Heart right ventricle (tissue), 16 donors: Measurements from ENCODE around the gene SV2B. TPM values are rescaled to one million over a fixed set of nuclear protein-coding genes. Genes with fewer than 3 reads are reported as not detected.

Source experiments
- ATAC-seq, 8 donors: fragments of 200-7000 bp; cut with Tn5 transposase; one replicate each; pipeline ENCODE4 v1.9.1; 2020; ENCODE audit warnings: mild to moderate bottlenecking in 8 of 8, moderate library complexity in 8 of 8, moderate number of reproducible peaks in 1 of 8
- DNase-seq, 2 donors: peaks; one replicate each; pipeline ENCODE4 v3.0.0-alpha.2; 2020
- H3K27ac ChIP-seq, 10 donors: fragments of 200-600 bp; sonication (generic) in 2 of 10; one replicate each; pipeline versions ENCODE4 v1.5.0 to v1.8.0; 2020 to 2022; ENCODE audit warnings: mild to moderate bottlenecking in 3 of 10
- H3K27me3 ChIP-seq, 7 donors: fragments of 200-600 bp; one replicate each; pipeline ENCODE4 v1.8.0; 2021 to 2022; ENCODE audit warnings: mild to moderate bottlenecking in 2 of 7
- H3K36me3 ChIP-seq, 9 donors: fragments of 200-600 bp; sonication (generic) in 1 of 9; one replicate each; pipeline versions ENCODE4 v1.5.0 to v1.8.0; 2020 to 2022; ENCODE audit warnings: mild to moderate bottlenecking in 2 of 9
- H3K4me1 ChIP-seq, 9 donors: fragments of 200-600 bp; sonication (generic) in 1 of 9; one replicate each; pipeline versions ENCODE4 v1.5.0 to v1.8.0; 2020 to 2022; ENCODE audit warnings: mild to moderate bottlenecking in 4 of 9
- H3K4me3 ChIP-seq, 10 donors: fragments of 200-600 bp; sonication (generic) in 2 of 10; one replicate each; pipeline versions ENCODE4 v1.5.0 to v1.8.0; 2020 to 2022; ENCODE audit warnings: mild to moderate bottlenecking in 7 of 10, moderate library complexity in 2 of 10
- H3K9me3 ChIP-seq, 11 donors: fragments of 200-600 bp in 10 of 11; sonication (generic) in 2 of 11; one replicate each; pipeline versions ENCODE4 v1.5.0 to v1.8.0; 2013 to 2022; ENCODE audit warnings: mild to moderate bottlenecking in 2 of 11, control low read depth in 1 of 11, moderate library complexity in 1 of 11
- whole genome bisulfite sequencing, 2 donors: extraction: QIAGEN DNeasy Blood & Tissue Kit; methylation state at CpG; one replicate each; pipeline ENCODE4 v1.1.7; 2013; ENCODE audit warnings: inconsistent platforms in 1 of 2; 5-methylcytosine and 5-hydroxymethylcytosine counted together
- intact Hi-C, 10 donors: fragments of 100-400 bp; cut with DNase I; formaldehyde crosslinking; loops; one replicate each; pipeline versions ENCODE4 v1.11.1 to v1.14.2; 2022
- polyA plus RNA-seq, 2 donors: library from polyadenylated mRNA; stranded (reverse); fragments of 200-250 nt; gene quantifications; one replicate each; pipeline ENCODE4 v1.2.3, GENCODE V29; 2013
- total RNA-seq, 10 donors: library from RNA; stranded (reverse); fragmentation: NEBNext Ultra II Directional in 3 of 10; extraction: Animal tissue kit (Norgen Biotek cat#: 25700) in 3 of 10; gene quantifications; one replicate each; pipeline versions ENCODE4 v1.2.1 to v1.2.4, GENCODE V29; 2021 to 2023
- TF ChIP-seq, protein P1 (sequence below), 9 donors: fragments of 200-600 bp; sonication (generic) in 2 of 9; IDR thresholded peaks; one replicate each; pipeline versions ENCODE4 v1.5.0 to v1.8.0; 2021 to 2022; ENCODE audit warnings: antibody characterized with exemption in 9 of 9, mild to moderate bottlenecking in 5 of 9, moderate library complexity in 1 of 9
- donor health status: Arrhythmogenic right ventricular cardiomyopathy.
- donor health status: ischemic (EF 13 %, LVEDD 7.1; RV severe dilation, severe dysfunction).
- donor health status: healthy with polysubstance abuse.
- donor health status: DM: no; HTN: yes; CAD: no.
- donor health status: DM: no; HTN: no; CAD: no.
- donor health status: ischemic (EF 25% LVEDD 6.9; RV normal size, moderate dysfunction).
- donor health status: ischemic (EF 25% LVEDD 5.7; RV mildly dilated, moderate dysfunction).
- donor health status: healthy.
- donor health status: DM: yes; HTN: yes; CAD: no.
- donor health status: Ischemic cardiomyopathy.
- donor health status: ischemic (EF 35%, LVEDD 5.7; RV mildly dilated, moderate dysfunction).
- donor health status: nonischemic (EF 11% LVEDD 7.7; RV severe dilation, severe dysfunction).
- donor health status: DM: yes; HTN: yes; CAD: no.
- donor health status: PGD.
- donor health status: ischemic (EF 29% LVEDD 5.4; RV normal size, mild dysfunction).
- donor health status: nonischemic (EF 23%, LVEDD 6.1; RV moderate dilation, normal function).

The SV2B gene
- total and polyA plus RNA-seq, 12 donors = 0.29 to 15.7 (median 1.5) TPM

DNA sequence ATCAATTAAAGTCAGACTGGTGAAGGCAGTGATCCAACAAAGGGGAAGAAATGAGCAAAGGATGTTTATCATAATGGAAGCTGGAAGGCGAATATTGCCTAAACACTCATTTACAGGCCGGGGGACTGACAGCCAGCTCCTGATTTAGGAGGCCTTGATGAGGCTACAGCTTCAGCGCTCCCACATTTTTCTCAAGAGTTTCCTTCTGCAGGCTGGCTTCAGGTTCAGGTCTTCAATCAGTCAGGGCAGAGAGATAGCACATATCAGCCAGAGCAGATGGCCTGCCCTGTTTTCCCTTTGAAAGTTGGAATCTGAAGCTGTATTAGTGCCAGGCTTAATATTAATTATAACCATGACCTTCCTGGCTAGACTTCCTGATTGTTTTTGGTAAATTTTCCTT lies 218.9 kb downstream of the SV2B start:
- TF ChIP-seq, protein P1, sequence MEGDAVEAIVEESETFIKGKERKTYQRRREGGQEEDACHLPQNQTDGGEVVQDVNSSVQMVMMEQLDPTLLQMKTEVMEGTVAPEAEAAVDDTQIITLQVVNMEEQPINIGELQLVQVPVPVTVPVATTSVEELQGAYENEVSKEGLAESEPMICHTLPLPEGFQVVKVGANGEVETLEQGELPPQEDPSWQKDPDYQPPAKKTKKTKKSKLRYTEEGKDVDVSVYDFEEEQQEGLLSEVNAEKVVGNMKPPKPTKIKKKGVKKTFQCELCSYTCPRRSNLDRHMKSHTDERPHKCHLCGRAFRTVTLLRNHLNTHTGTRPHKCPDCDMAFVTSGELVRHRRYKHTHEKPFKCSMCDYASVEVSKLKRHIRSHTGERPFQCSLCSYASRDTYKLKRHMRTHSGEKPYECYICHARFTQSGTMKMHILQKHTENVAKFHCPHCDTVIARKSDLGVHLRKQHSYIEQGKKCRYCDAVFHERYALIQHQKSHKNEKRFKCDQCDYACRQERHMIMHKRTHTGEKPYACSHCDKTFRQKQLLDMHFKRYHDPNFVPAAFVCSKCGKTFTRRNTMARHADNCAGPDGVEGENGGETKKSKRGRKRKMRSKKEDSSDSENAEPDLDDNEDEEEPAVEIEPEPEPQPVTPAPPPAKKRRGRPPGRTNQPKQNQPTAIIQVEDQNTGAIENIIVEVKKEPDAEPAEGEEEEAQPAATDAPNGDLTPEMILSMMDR (IDR thresholded peaks at IDR 0.05) = no peak
- 51 to 57% methylated on average over 3 of the region's 3 CpGs for WGBS, 2 donors
- H3K27ac ChIP-seq = no peak overlapping the region
- peaks cover 0 to 4% (median 0%) of the 10 kb centered on the region in 7 donors for H3K27me3 ChIP-seq
- no peaks in the 10 kb centered on the region for H3K36me3 ChIP-seq
- ATAC-seq (no peak), DNase-seq (no peak)
- no peaks in the 10 kb centered on the region for H3K4me1 ChIP-seq
- no peaks in the 10 kb centered on the region for H3K9me3 ChIP-seq
- intact Hi-C loops = loop anchor here in 1 of 10 donors (10.0 kb wide), 1 partner anchor 336 kb away; no protein-coding TSS in a partner anchor
- H3K4me3 ChIP-seq = no peak overlapping the region

GRCh38 chr15:91319371-91320059 lies 219.5 kb downstream of the SV2B start:
- no peak for ATAC-seq
- WGBS, 2 donors = 72 to 75% methylated on average over 5 of the region's 5 CpGs

DNA sequence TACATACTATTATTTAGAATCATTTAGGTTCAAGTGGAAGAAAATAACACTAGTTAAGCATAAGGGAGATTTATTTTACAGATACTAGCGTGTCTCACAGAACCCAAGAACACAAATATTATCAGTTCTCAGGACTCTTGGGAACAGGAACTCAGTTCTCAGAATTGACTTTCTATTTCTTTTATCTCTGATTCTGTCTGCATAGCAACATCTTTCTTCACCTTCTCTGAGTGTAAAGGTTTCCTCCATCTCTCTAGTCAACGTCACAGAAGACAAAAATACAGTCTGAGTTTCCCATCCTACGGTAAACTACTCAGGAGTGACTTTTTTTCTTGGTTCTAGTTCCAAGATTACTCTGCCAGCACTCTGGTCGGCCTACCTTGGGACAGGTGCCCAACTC lies 220.0 kb downstream of the SV2B start:
- H3K36me3 ChIP-seq = no peaks in the 10 kb centered on the region
- no peaks in the 10 kb centered on the region for H3K27me3 ChIP-seq
- WGBS, 2 donors = 73 to 81% methylated on average over 4 of the region's 4 CpGs
- DNase-seq = no peak
- ATAC-seq = no peak
- H3K4me3 ChIP-seq = no peak overlapping the region
- intact Hi-C loops = no loop called here
- H3K9me3 ChIP-seq = peaks cover 0 to 3% (median 0%) of the 10 kb centered on the region in 11 donors
- H3K4me1 ChIP-seq = no peaks in the 10 kb centered on the region
- peak overlapping the region in 1 of 10 donors; percentile 29 for H3K27ac ChIP-seq
- TF ChIP-seq, protein P1 (IDR thresholded peaks at IDR 0.05) = no peak

More at GRCh38 chr15:91319371-91320059, 219.5 kb downstream of the SV2B start:
- no peak overlapping the region for H3K4me3 ChIP-seq
- H3K27me3 ChIP-seq = peaks cover 0 to under 1% (median 0%) of the 10 kb centered on the region in 7 donors
- intact Hi-C loops = loop anchor here in 1 of 10 donors (10.0 kb wide), 1 partner anchor 335 kb away; no protein-coding TSS in a partner anchor
- TF ChIP-seq, protein P1 (IDR thresholded peaks at IDR 0.05) = no peak
- no peak for DNase-seq
- no peaks in the 10 kb centered on the region for H3K36me3 ChIP-seq
- H3K9me3 ChIP-seq = peaks cover 0 to 3% (median 0%) of the 10 kb centered on the region in 11 donors
- no peak overlapping the region for H3K27ac ChIP-seq
- no peaks in the 10 kb centered on the region for H3K4me1 ChIP-seq

DNA sequence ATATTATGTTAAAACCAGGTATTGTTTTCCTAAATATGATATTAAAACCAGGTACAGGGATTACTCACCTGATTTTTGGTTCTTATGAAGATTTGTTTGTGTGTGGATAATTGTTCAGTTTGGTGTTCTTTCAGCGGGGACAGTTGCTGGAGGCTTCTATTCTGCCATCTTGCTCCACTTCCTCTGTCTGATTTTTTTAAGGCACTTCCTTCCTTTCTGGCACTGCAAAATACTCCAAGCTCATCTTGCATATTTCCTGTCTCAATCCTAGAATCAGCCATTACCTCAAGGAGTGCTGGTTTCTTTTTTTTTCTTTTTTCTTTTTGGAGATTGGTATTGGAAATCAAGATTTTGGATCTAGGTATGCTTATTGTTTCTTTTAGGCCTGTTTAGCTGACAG lies 229.9 kb downstream of the SV2B start:
- DNase-seq (no peak), ATAC-seq (no peak)
- intact Hi-C loops = no loop called here
- no peaks in the 10 kb centered on the region for H3K36me3 ChIP-seq
- H3K4me3 ChIP-seq = no peak overlapping the region
- peaks cover 0 to 9% (median 0%) of the 10 kb centered on the region in 9 donors for H3K4me1 ChIP-seq
- no peaks in the 10 kb centered on the region for H3K9me3 ChIP-seq
- H3K27me3 ChIP-seq = no peaks in the 10 kb centered on the region
- H3K27ac ChIP-seq = no peak overlapping the region
- TF ChIP-seq, protein P1 (IDR thresholded peaks at IDR 0.05) = no peak
- 70 to 78% methylated on average over 1 of the region's 1 CpG for WGBS, 2 donors
